Glutamatergic neuron (in vitro differentiated cells): ENCODE results near the gene OSBPL1A. TPM values are rescaled to one million over a fixed set of nuclear protein-coding genes. Genes with fewer than 3 reads are reported as not detected.

Experiments used
- DNase-seq: peaks from one replicate; pipeline ENCODE4 v3.0.0; 2022
- H3K27ac Mint-ChIP-seq: one replicate; pipeline ENCODE4 v1.8.0; 2020; ENCODE audit warnings: mild to moderate bottlenecking, mixed read lengths, inconsistent platforms; ENCODE audit not compliant: unreplicated experiment
- H3K27me3 Mint-ChIP-seq: one replicate; pipeline ENCODE4 v1.8.0; 2020; ENCODE audit warnings: mild to moderate bottlenecking, moderate library complexity, mixed read lengths, inconsistent platforms; ENCODE audit not compliant: unreplicated experiment
- H3K36me3 Mint-ChIP-seq: one replicate; pipeline ENCODE4 v1.8.0; 2020; ENCODE audit warnings: mild to moderate bottlenecking, mixed read lengths, inconsistent platforms; ENCODE audit not compliant: unreplicated experiment
- H3K4me1 Mint-ChIP-seq: one replicate; pipeline ENCODE4 v1.8.0; 2020; ENCODE audit warnings: mild to moderate bottlenecking, low read depth, mixed read lengths, inconsistent platforms; ENCODE audit not compliant: unreplicated experiment
- H3K4me3 Mint-ChIP-seq: one replicate; pipeline ENCODE4 v1.8.0; 2020; ENCODE audit warnings: mild to moderate bottlenecking, mixed read lengths, inconsistent platforms; ENCODE audit not compliant: unreplicated experiment
- H3K9me3 Mint-ChIP-seq: one replicate; pipeline ENCODE4 v1.8.0; 2020; ENCODE audit warnings: mild to moderate bottlenecking, moderate library complexity, mixed read lengths, inconsistent platforms; ENCODE audit not compliant: unreplicated experiment
- total RNA-seq: library from RNA; stranded (reverse); fragmentation: NEBNext Ultra II Directional; extraction: Animal tissue kit (Norgen Biotek cat#: 25700); gene quantifications from one replicate; pipeline ENCODE4 v1.2.1, GENCODE V29; 2021; ENCODE audit not compliant: unreplicated experiment
- TF ChIP-seq, protein P1 (sequence below): fragments of 200-600 bp; sonication (generic); IDR thresholded peaks from one replicate; pipeline ENCODE4 v1.5.0; 2021; ENCODE audit not compliant: partially characterized antibody, unreplicated experiment

OSBPL1A gene
- total RNA-seq, 1 donor from 2014 or later, result 27.5 TPM

DNA sequence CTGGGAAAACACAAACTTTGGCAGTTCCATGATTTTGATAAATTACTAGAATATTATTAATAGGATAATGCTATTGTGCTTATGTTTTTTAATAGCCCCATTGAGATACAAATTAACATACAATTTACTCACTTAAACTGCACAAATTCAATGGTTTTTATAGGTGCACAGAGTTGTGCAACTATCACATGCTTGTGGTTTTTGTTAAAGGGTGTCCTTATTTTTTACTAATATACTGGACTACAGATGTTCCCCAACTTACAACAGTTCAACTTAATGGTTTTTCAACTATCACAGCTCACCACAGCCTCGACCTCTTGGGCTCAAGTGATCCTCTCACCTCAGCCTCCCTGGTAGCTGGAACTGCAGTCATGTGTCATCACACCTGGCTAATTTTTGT, 76.6 kb downstream of the OSBPL1A start:
- H3K27me3 Mint-ChIP-seq, result peaks cover 2% of the 10 kb centered on the region
- H3K36me3 Mint-ChIP-seq, result no peaks in the 10 kb centered on the region
- no peak overlapping the region for H3K4me3 Mint-ChIP-seq

DNA sequence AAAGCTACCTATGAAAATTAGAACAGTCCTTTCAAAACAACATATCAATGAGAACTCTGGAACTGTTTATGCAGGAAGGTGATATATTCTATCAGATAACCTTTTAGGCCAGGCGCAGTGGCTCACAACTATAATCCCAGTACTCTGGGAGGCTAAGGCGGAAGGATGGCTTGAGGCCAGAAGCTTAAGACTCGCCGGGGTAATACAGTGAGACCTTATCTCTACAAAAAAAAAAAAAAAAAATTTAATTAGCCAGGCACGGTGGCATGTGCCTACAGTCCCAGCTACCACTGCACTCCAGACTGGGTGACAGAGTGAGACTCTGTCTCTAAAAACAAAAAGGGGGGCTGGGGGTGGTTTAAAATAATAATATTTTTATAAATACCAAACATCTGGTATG, 77.9 kb downstream of the OSBPL1A start:
- Mint-ChIP-seq H3K9me3 (peaks cover under 1% of the 10 kb centered on the region), H3K4me1 (no peaks in the 10 kb centered on the region), H3K4me3 (no peak overlapping the region), H3K36me3 (no peaks in the 10 kb centered on the region), H3K27ac (no peak overlapping the region), H3K27me3 (peaks cover 2% of the 10 kb centered on the region)
- TF ChIP-seq, protein P1, sequence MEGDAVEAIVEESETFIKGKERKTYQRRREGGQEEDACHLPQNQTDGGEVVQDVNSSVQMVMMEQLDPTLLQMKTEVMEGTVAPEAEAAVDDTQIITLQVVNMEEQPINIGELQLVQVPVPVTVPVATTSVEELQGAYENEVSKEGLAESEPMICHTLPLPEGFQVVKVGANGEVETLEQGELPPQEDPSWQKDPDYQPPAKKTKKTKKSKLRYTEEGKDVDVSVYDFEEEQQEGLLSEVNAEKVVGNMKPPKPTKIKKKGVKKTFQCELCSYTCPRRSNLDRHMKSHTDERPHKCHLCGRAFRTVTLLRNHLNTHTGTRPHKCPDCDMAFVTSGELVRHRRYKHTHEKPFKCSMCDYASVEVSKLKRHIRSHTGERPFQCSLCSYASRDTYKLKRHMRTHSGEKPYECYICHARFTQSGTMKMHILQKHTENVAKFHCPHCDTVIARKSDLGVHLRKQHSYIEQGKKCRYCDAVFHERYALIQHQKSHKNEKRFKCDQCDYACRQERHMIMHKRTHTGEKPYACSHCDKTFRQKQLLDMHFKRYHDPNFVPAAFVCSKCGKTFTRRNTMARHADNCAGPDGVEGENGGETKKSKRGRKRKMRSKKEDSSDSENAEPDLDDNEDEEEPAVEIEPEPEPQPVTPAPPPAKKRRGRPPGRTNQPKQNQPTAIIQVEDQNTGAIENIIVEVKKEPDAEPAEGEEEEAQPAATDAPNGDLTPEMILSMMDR, result no peak
- DNase-seq, result no peak

More for the DNA sequence above, 76.6 kb downstream of the OSBPL1A start:
- Mint-ChIP-seq H3K9me3 (peaks cover 2% of the 10 kb centered on the region), H3K27ac (no peak overlapping the region), H3K4me1 (no peaks in the 10 kb centered on the region)
- no peak for DNase-seq
- TF ChIP-seq, protein P1, result no peak

DNA sequence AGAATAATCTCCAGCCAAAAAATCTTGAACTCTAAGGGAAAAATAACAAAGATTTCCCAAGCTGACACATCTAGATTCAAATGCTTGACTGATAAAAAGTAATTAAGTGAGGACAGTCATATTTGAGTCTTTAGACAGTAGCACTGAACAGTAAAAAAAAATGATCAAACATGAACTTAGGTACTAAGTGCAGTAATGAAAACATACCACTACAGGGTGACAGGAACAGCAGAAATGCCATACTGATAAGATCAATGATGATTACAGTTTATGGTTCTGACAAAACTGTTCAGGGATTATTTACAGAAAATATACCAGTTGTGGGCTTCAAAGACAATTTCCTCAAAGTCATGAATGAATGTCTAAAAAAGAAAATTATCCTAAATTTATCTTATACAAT, 80.3 kb downstream of the OSBPL1A start:
- Mint-ChIP-seq H3K27me3 (peaks cover 2% of the 10 kb centered on the region), H3K9me3 (no peaks in the 10 kb centered on the region), H3K27ac (no peak overlapping the region), H3K4me1 (no peaks in the 10 kb centered on the region), H3K36me3 (no peaks in the 10 kb centered on the region), H3K4me3 (no peak overlapping the region)
- TF ChIP-seq, protein P1, result no peak
- no peak for DNase-seq

DNA sequence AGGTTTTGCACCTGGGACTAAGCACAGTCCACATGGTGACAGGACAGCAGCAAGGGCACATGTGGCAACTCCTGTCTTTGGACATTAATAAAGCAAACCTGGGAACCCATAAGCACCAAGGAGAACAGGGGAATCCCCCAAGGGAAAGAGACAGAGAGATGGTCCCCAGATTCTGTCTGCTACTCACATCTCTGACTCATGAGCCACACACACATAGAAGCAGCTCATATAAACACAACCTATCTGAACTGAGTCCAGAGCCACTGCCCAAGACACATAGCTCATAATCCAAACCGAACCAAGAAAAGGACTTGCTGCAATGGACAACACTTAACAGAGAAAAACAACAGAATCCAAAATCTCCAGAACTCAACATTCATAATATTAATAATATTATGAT, 82.5 kb downstream of the OSBPL1A start:
- Mint-ChIP-seq H3K4me1 (no peaks in the 10 kb centered on the region), H3K36me3 (no peaks in the 10 kb centered on the region), H3K9me3 (no peaks in the 10 kb centered on the region), H3K27me3 (peaks cover 2% of the 10 kb centered on the region), H3K4me3 (no peak overlapping the region), H3K27ac (no peak overlapping the region)
- TF ChIP-seq, protein P1, result no peak
- no peak for DNase-seq

DNA sequence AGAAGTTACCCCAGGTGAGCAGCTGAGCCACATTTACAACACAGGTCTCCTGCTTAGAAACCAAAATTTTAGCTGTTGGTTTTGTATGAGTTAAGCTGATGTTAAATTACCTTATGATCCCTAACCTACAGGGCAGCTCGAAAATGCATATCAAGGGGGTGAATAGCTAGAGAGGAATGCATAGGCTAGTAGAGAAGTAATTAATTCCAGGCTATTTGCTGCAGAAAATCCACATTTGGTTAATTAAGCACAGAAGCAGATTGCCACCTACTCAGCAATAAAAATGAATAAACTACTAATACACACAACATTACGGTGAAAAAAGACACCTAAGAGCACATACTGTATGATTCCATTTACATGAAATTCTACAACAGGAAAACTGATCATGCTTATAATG, 91.4 kb downstream of the OSBPL1A start:
- Mint-ChIP-seq H3K4me3 (no peak overlapping the region), H3K27me3 (no peaks in the 10 kb centered on the region), H3K9me3 (no peaks in the 10 kb centered on the region), H3K27ac (no peak overlapping the region), H3K4me1 (no peaks in the 10 kb centered on the region), H3K36me3 (no peaks in the 10 kb centered on the region)
- DNase-seq, result no peak
- TF ChIP-seq, protein P1, result no peak
